C4-2B (cell line): ENCODE data around the gene PCAT7.

ENCODE experiments used
- CTCF ChIP-seq: fragments of 450-650 bp; conservative IDR thresholded peaks from 2 replicates; pipeline ENCODE4 v1.5.1; 2017; ENCODE audit warnings: mild to moderate bottlenecking
- ZFX ChIP-seq: fragments of 450-650 bp; IDR thresholded peaks from 2 replicates; pipeline ENCODE4 v1.6.1; 2017

GRCh38 chr9:94593459-94594345 lies 38.8 kb downstream of the PCAT7 start, which contains the start of gene FBP2:
- no peak for TF ChIP-seq CTCF
- TF ChIP-seq ZFX = no peak
